Measurements from ENCODE around the gene VAT1. TPM values are rescaled to one million over a fixed set of nuclear protein-coding genes. Genes with fewer than 3 reads are reported as not detected.
A peak's percentile ranks its signal among the peaks of the same experiment; 100 is the strongest.

The VAT1 gene
- total and polyA plus RNA-seq, 2 of the 13 experiments (the other 11 are each of a cell fraction or from before 2014, with no cell fraction given): 143 to 205 TPM

- TF ChIP-seq, protein P1, sequence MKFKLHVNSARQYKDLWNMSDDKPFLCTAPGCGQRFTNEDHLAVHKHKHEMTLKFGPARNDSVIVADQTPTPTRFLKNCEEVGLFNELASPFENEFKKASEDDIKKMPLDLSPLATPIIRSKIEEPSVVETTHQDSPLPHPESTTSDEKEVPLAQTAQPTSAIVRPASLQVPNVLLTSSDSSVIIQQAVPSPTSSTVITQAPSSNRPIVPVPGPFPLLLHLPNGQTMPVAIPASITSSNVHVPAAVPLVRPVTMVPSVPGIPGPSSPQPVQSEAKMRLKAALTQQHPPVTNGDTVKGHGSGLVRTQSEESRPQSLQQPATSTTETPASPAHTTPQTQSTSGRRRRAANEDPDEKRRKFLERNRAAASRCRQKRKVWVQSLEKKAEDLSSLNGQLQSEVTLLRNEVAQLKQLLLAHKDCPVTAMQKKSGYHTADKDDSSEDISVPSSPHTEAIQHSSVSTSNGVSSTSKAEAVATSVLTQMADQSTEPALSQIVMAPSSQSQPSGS (CRISPR knock-in tag; IDR thresholded peaks at IDR 0.05): no peak
- TF ChIP-seq ZNF605 (CRISPR knock-in tag; IDR thresholded peaks at IDR 0.05) (peak; percentile 27; the same call in 1 of the 2 replicates), HES4 (CRISPR knock-in tag; IDR thresholded peaks at IDR 0.05; ENCODE audit: borderline replicate concordance) (0 out of 2 replicates have a peak, but pooled peaks have one; percentile 62)
Observed at GRCh38 chr17:43028221-43028861, 6.2 kb upstream of the VAT1 start (continued).

GRCh38 chr17:43027091-43028032 lies 5.2 kb upstream of the VAT1 start:
- Histone ChIP-seq H3K4me1 (ENCODE audit: insufficient read depth, low read length) (peaks cover 54% of the 10 kb centered on the region), H3K4me2 (ENCODE audit: low read depth, low read length) (peak overlapping the region; percentile 92), H2AFZ (ENCODE audit: low read length) (no peak overlapping the region), H4K20me1 (ENCODE audit: insufficient read depth, low read length) (no peaks in the 10 kb centered on the region), H3K9ac (ENCODE audit: insufficient read depth, low read depth, low read length) (no peak overlapping the region), H3K4me3 (replicated peaks in 1 of 3; ENCODE audit: insufficient read depth in 1 of 3, low read depth in 2 of 3, low read length in 3 of 3) (no peak overlapping the region), H3K36me3 (replicated peaks in 1 of 2; ENCODE audit: control insufficient read depth in 1 of 2, insufficient read depth in 2 of 2, low read length in 2 of 2) (no peaks in the 10 kb centered on the region), H3K79me2 (ENCODE audit: insufficient read depth, low read length) (no peaks in the 10 kb centered on the region), H3K9me3 (ENCODE audit: low read length) (no peaks in the 10 kb centered on the region), H3K27ac (ENCODE audit: extremely low read length, insufficient read depth, low read length) (no peak overlapping the region), H3K27me3 (ENCODE audit: control insufficient read depth in 1 of 2, insufficient read depth in 2 of 2, low read length in 2 of 2) (no peaks in the 10 kb centered on the region)
- no peak for FAIRE-seq
- BruUV-seq (replicated peaks): no TSS peak
- in situ Hi-C loops (cut with HindIII; ENCODE audit: extremely low pct_ligation_motif_present, low pct_unique_long_range_greater_than_20kb): no loop called here
- ATAC-seq: no peak; the same call in 2 of the 3 replicates
- intact Hi-C loops (cut with micrococcal nuclease; ENCODE audit: unreplicated experiment): loop anchor here (2.0 kb wide), 1 partner anchor 41 kb away; no protein-coding TSS in a partner anchor
- ChIA-PET CTCF (ENCODE audit: low intra/inter-chr PET ratio, low total read pairs) (no interaction called here), POLR2A (interaction anchor here (1.0 to 3.9 kb wide), 7 partner anchors 12 to 289 kb away, joined by 3 to 22 read pairs (median 5); partner anchors contain the start of genes RPL27 and TMEM106A)
- whole genome bisulfite sequencing (ENCODE audit: low lambda C conversion rate): 68% methylated on average over 9 of the region's 9 CpGs
- 0 out of 2 replicates have a peak, but pooled peaks have one; percentile 3 for TF ChIP-seq KDM5B (CRISPR knock-in tag; IDR thresholded peaks at IDR 0.05; ENCODE audit: borderline replicate concordance)
- TF ChIP-seq RXRB (CRISPR knock-in tag; IDR thresholded peaks at IDR 0.05; ENCODE audit: borderline replicate concordance): no peak
- DNase-seq (ENCODE audit: low spot score): no peak
